Neural cell (in vitro differentiated cells): ENCODE measurements around the gene PSMB10.

ENCODE experiments used
- EP300 ChIP-seq: fragments of 450-650 bp; conservative IDR thresholded peaks from 2 replicates; pipeline ENCODE4 v1.6.1; 2014; ENCODE audit warnings: antibody characterized with exemption, mild to moderate bottlenecking, moderate library complexity; ENCODE audit not compliant: poor library complexity, severe bottlenecking
- EZH2 ChIP-seq: fragments of 200-600, 300-800 bp; shearing (Covaris generic), sonication (generic); IDR thresholded peaks from 2 replicates; pipeline ENCODE4 v1.6.1; 2014; ENCODE audit warnings: antibody characterized with exemption, low read length, borderline replicate concordance, mild to moderate bottlenecking; ENCODE audit not compliant: insufficient read depth, poor library complexity, severe bottlenecking
- POLR2AphosphoS5 ChIP-seq: IDR thresholded peaks from 2 replicates; pipeline ENCODE4 v1.6.1; 2012
- TF ChIP-seq, protein P1 (sequence below): fragments of 450-650 bp; IDR thresholded peaks from 2 replicates; pipeline ENCODE4 v1.5.1; 2014; ENCODE audit warnings: antibody characterized with exemption, mild to moderate bottlenecking, moderate library complexity; ENCODE audit not compliant: poor library complexity, severe bottlenecking

DNA sequence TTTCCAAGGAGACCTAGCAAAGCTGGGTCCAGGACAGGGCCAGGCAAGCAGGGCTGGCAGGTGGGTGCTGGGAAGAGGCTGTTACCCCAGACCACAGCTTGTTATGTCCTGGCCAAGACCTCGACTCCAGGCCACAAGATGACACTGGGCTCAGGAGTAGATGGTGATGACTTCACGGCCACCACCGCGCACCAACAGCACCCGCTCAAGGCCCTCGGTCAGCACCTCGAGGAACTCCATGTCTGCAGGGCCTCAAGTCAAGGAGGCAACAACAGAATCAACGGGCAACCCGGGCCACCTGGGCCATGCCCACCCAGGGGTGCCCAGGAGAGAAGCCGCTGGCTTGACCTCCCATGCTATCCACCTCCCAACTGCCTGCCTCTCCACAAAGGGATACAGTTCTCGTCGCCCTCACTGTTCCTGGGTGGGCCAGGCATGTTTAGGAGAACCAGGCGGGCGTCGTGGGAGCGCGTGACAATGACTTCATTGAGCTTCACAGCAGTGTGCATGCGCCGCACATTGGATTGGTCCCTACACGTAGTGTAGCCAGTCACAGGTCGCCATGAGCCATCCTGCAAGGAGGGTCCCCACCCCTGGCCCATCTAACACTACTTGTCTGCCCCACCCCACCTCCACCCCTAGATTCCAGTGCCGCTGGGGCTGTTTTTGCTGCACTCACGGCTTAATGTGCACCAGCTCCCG, 8.2 kb upstream of the PSMB10 start:
- TF ChIP-seq, protein P1, sequence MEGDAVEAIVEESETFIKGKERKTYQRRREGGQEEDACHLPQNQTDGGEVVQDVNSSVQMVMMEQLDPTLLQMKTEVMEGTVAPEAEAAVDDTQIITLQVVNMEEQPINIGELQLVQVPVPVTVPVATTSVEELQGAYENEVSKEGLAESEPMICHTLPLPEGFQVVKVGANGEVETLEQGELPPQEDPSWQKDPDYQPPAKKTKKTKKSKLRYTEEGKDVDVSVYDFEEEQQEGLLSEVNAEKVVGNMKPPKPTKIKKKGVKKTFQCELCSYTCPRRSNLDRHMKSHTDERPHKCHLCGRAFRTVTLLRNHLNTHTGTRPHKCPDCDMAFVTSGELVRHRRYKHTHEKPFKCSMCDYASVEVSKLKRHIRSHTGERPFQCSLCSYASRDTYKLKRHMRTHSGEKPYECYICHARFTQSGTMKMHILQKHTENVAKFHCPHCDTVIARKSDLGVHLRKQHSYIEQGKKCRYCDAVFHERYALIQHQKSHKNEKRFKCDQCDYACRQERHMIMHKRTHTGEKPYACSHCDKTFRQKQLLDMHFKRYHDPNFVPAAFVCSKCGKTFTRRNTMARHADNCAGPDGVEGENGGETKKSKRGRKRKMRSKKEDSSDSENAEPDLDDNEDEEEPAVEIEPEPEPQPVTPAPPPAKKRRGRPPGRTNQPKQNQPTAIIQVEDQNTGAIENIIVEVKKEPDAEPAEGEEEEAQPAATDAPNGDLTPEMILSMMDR = no peak
- TF ChIP-seq EZH2 (no peak), POLR2AphosphoS5 (no peak), EP300 (no peak)
